H1 (cell line): ENCODE results near the gene TFF2. TPM values are rescaled to one million over a fixed set of nuclear protein-coding genes. Genes with fewer than 3 reads are reported as not detected.

Experiments used
- CTCF ChIA-PET: fragments of 300-600 bp; sonication (Branson Sonifier 250); formaldehyde crosslinking; loops from one replicate; lab custom pipeline; 2021; ENCODE audit not compliant: partially characterized antibody; lab: Charles Lee
- POLR2A ChIA-PET: fragments of 300-600 bp; sonication (Branson Sonifier 250); formaldehyde crosslinking; loops from one replicate; lab custom pipeline; 2021; ENCODE audit warnings: inconsistent platforms; ENCODE audit not compliant: partially characterized antibody; lab: Charles Lee
- DNase-seq, 2 experiments: peaks; one replicate each; pipeline versions ENCODE4 v3.0.0 to v3.0.0-alpha.2; 2010 to 2022; ENCODE audit warnings: low spot score in 2 of 2, low read depth in 1 of 2, mixed read lengths in 1 of 2
- FAIRE-seq: peaks from 2 replicates; lab custom pipeline; 2011; peaks lifted over from hg19 to GRCh38; lab: Jason Lieb, UNC
- H2AFZ ChIP-seq: 2 replicates; pipeline ENCODE4 v1.8.1; 2012; ENCODE audit warnings: low read length, inconsistent platforms
- H2AK5ac ChIP-seq: 2 replicates; pipeline ENCODE4 v1.6.1; 2013; ENCODE audit warnings: low read depth, low read length
- H2BK120ac ChIP-seq: replicated peaks from 2 replicates; pipeline ENCODE3; 2013; ENCODE audit warnings: low read depth, low read length, inconsistent platforms
- H2BK12ac ChIP-seq: 2 replicates; pipeline ENCODE4 v1.6.1; 2013; ENCODE audit warnings: low read depth, low read length
- H2BK15ac ChIP-seq: 2 replicates; pipeline ENCODE4 v1.6.1; 2013; ENCODE audit warnings: low read length
- H2BK20ac ChIP-seq: 2 replicates; pipeline ENCODE4 v1.6.1; 2013; ENCODE audit warnings: low read length
- H2BK5ac ChIP-seq: 2 replicates; pipeline ENCODE4 v1.6.1; 2013; ENCODE audit warnings: low read depth, low read length
- H3K14ac ChIP-seq: 2 replicates; pipeline ENCODE4 v1.6.1; 2013; ENCODE audit warnings: inconsistent platforms; ENCODE audit not compliant: insufficient read length
- H3K18ac ChIP-seq: 2 replicates; pipeline ENCODE4 v1.6.1; 2013; ENCODE audit warnings: low read length; ENCODE audit errors: extremely low read depth
- H3K23ac ChIP-seq: 2 replicates; pipeline ENCODE4 v1.6.1; 2013; ENCODE audit warnings: inconsistent platforms; ENCODE audit not compliant: insufficient read length
- H3K23me2 ChIP-seq: 2 replicates; pipeline ENCODE4 v1.6.1; 2013; ENCODE audit warnings: low read depth, low read length
- H3K27ac ChIP-seq: 2 replicates; pipeline ENCODE4 v1.6.1; 2011; ENCODE audit warnings: low read depth, low read length, inconsistent platforms
- H3K27me3 ChIP-seq, 4 experiments: replicated peaks in 1 of 4; 1 replicate in 1 of 4; 2 replicates in 3 of 4; pipeline versions ENCODE4 v1.6.1 to v1.8.1; 2011 to 2013; ENCODE audit warnings: low read length in 3 of 4, mild to moderate bottlenecking in 3 of 4, inconsistent platforms in 2 of 4, mixed read lengths in 2 of 4, moderate library complexity in 1 of 4; ENCODE audit not compliant: control insufficient read depth in 3 of 4, insufficient read depth in 3 of 4; ENCODE audit errors: extremely low read depth in 1 of 4
- H3K36me3 ChIP-seq, 4 experiments: 2 replicates each; pipeline versions ENCODE4 v1.6.1 to v1.8.1; 2011 to 2013; ENCODE audit warnings: mild to moderate bottlenecking in 4 of 4, low read length in 3 of 4, moderate library complexity in 2 of 4, control low read depth in 1 of 4, inconsistent platforms in 1 of 4; ENCODE audit not compliant: insufficient read depth in 4 of 4, control insufficient read depth in 2 of 4
- H3K4ac ChIP-seq: replicated peaks from 2 replicates; pipeline ENCODE3; 2013; ENCODE audit warnings: low read length, low read depth, mixed read lengths, inconsistent platforms; ENCODE audit not compliant: insufficient read length
- H3K4me1 ChIP-seq, 4 experiments: replicated peaks in 1 of 4; 1 replicate in 1 of 4; 2 replicates in 3 of 4; pipeline versions ENCODE4 v1.6.1 to v1.8.1; 2011 to 2013; ENCODE audit warnings: low read length in 3 of 4, inconsistent platforms in 2 of 4, mixed read lengths in 1 of 4; ENCODE audit not compliant: insufficient read depth in 4 of 4, control insufficient read depth in 3 of 4
- H3K4me2 ChIP-seq, 2 experiments: 2 replicates each; pipeline versions ENCODE4 v1.6.1 to v1.8.1; 2011 to 2013; ENCODE audit warnings: low read depth in 2 of 2, low read length in 2 of 2, control low read depth in 1 of 2, inconsistent platforms in 1 of 2, mild to moderate bottlenecking in 1 of 2; ENCODE audit not compliant: insufficient read depth in 1 of 2
- H3K4me3 ChIP-seq, 4 experiments: fragments of 200-600, 300-600 bp in 1 of 4; sonication (generic), shearing (Covaris generic), sonication (Bioruptor Twin) in 1 of 4; 2 replicates each; pipeline versions ENCODE4 v1.5.1 to v1.8.1; 2011 to 2016; ENCODE audit warnings: low read length in 4 of 4, low read depth in 3 of 4, control low read depth in 2 of 4, inconsistent platforms in 2 of 4, mild to moderate bottlenecking in 2 of 4, mixed read lengths in 1 of 4, moderate library complexity in 1 of 4; ENCODE audit not compliant: insufficient read depth in 2 of 4; ENCODE audit errors: extremely low read depth in 1 of 4
- H3K56ac ChIP-seq: replicated peaks from 2 replicates; pipeline ENCODE3; 2013; ENCODE audit warnings: low read depth, mild to moderate bottlenecking, mixed read lengths, low read length, inconsistent platforms; ENCODE audit not compliant: insufficient read length
- H3K79me1 ChIP-seq: 2 replicates; pipeline ENCODE4 v1.6.1; 2013; ENCODE audit warnings: low read depth, low read length, control low read depth
- H3K79me2 ChIP-seq, 2 experiments: 2 replicates each; pipeline versions ENCODE4 v1.6.1 to v1.8.1; 2012 to 2013; ENCODE audit warnings: low read length in 2 of 2, mild to moderate bottlenecking in 2 of 2, inconsistent platforms in 1 of 2; ENCODE audit not compliant: insufficient read depth in 2 of 2, control insufficient read depth in 1 of 2
- H3K9ac ChIP-seq, 4 experiments: replicated peaks in 1 of 4; 1 replicate in 1 of 4; 2 replicates in 3 of 4; pipeline versions ENCODE4 v1.6.1 to v1.8.1; 2011 to 2013; ENCODE audit warnings: low read depth in 3 of 4, low read length in 3 of 4, control low read depth in 2 of 4, mild to moderate bottlenecking in 2 of 4, moderate library complexity in 2 of 4, inconsistent platforms in 1 of 4; ENCODE audit errors: extremely low read depth in 1 of 4
- H3K9me3 ChIP-seq, 2 experiments: 2 replicates each; pipeline versions ENCODE4 v1.6.1 to v1.8.1; 2012 to 2013; ENCODE audit warnings: mild to moderate bottlenecking in 2 of 2, moderate library complexity in 2 of 2, control low read depth in 1 of 2, inconsistent platforms in 1 of 2, low read depth in 1 of 2, low read length in 1 of 2, mixed read lengths in 1 of 2; ENCODE audit not compliant: insufficient read depth in 2 of 2
- H4K20me1 ChIP-seq, 2 experiments: replicated peaks in 1 of 2; 2 replicates each; pipeline versions ENCODE3 to v1.8.1; 2011 to 2013; ENCODE audit warnings: inconsistent platforms in 2 of 2, low read length in 2 of 2, mild to moderate bottlenecking in 1 of 2; ENCODE audit not compliant: insufficient read depth in 2 of 2, control insufficient read depth in 1 of 2
- H4K5ac ChIP-seq: 2 replicates; pipeline ENCODE4 v1.6.1; 2013; ENCODE audit warnings: low read length, low read depth, mixed read lengths, inconsistent platforms; ENCODE audit not compliant: insufficient read length
- H4K8ac ChIP-seq: 2 replicates; pipeline ENCODE4 v1.8.0; 2013; ENCODE audit warnings: mild to moderate bottlenecking, moderate library complexity, low read length, inconsistent platforms; ENCODE audit not compliant: insufficient read depth; ENCODE audit errors: extremely low read depth
- H4K91ac ChIP-seq: replicated peaks from 2 replicates; pipeline ENCODE3; 2013; ENCODE audit warnings: low read length, mixed read lengths, inconsistent platforms; ENCODE audit not compliant: insufficient read length
- CTCF ChIP-seq, 3 experiments: IDR thresholded peaks; 1 replicate in 2 of 3; 2 replicates in 1 of 3; pipeline versions ENCODE4 v1.5.1 to v1.6.1; 2011; ENCODE audit warnings: low read length in 3 of 3, mild to moderate bottlenecking in 3 of 3, inconsistent platforms in 2 of 3, low read depth in 1 of 3, moderate library complexity in 1 of 3; ENCODE audit not compliant: insufficient read depth in 1 of 3; ENCODE audit errors: control extremely low read depth in 1 of 3
- GTF2F1 ChIP-seq: IDR thresholded peaks from 2 replicates; pipeline ENCODE4 v1.6.1; 2012; ENCODE audit warnings: low read depth, low read length, improper control_type of control experiment, borderline replicate concordance
- JUN ChIP-seq: IDR thresholded peaks from 2 replicates; pipeline ENCODE4 v1.6.1; 2011; ENCODE audit warnings: low read depth, mild to moderate bottlenecking, improper control_type of control experiment, low read length
- MAX ChIP-seq: IDR thresholded peaks from 2 replicates; pipeline ENCODE4 v1.6.1; 2012; ENCODE audit warnings: inconsistent platforms
- RAD21 ChIP-seq, 2 experiments: IDR thresholded peaks in 1 of 2; conservative IDR thresholded peaks in 1 of 2; 2 replicates each; pipeline ENCODE4 v1.6.1; 2011; ENCODE audit warnings: low read depth in 2 of 2, low read length in 2 of 2, improper control_type of control experiment in 1 of 2, inconsistent platforms in 1 of 2, mild to moderate bottlenecking in 1 of 2, moderate library complexity in 1 of 2
- SAP30 ChIP-seq: fragments of 300-600 bp; sonication (generic); IDR thresholded peaks from 2 replicates; pipeline ENCODE4 v1.7.1; 2012; ENCODE audit warnings: low read length, moderate library complexity, mild to moderate bottlenecking, inconsistent platforms; ENCODE audit not compliant: insufficient read depth, insufficient replicate concordance
- WGBS, 2 experiments: shearing (Covaris generic) in 1 of 2; methylation state at CpG; one replicate each; pipeline versions ENCODE4 v1.1.6 to v1.1.7; 2013 to 2015; ENCODE audit warnings: low lambda C conversion rate in 2 of 2, mixed read lengths in 2 of 2, inconsistent platforms in 1 of 2, low coverage in 1 of 2, missing lambda C conversion rate in 1 of 2; ENCODE audit not compliant: insufficient replicate concordance in 2 of 2, insufficient coverage in 1 of 2, insufficient read length in 1 of 2; ENCODE audit errors: extremely low coverage in 1 of 2, missing lambda C conversion rate in 1 of 2; 5-methylcytosine and 5-hydroxymethylcytosine counted together
- polyA plus RNA-seq, 7 experiments: library from polyadenylated mRNA; depleted of rRNA in 3 of 7; stranded (reverse) in 5 of 7; unstranded in 2 of 7; fragments of >200 nt in 5 of 7; fragments of 200-250 nt in 2 of 7; gene quantifications; 1 replicate in 5 of 7; 2 replicates in 1 of 7; 4 replicates in 1 of 7; pipeline versions ENCODE4 v1.2.1 to v1.2.3, GENCODE V29; 2011 to 2013; ENCODE audit warnings: missing spikeins in 2 of 7, mixed read lengths in 2 of 7
- total RNA-seq: library from RNA; stranded (reverse); fragmentation: NEBNext Ultra II Directional; extraction: Animal tissue kit (Norgen Biotek cat#: 25700); gene quantifications from 2 replicates; pipeline ENCODE4 v1.2.1, GENCODE V29; 2021

Gene TFF2
- total and polyA plus RNA-seq, 2 of the 8 experiments (the other 6 are each of a cell fraction or from before 2014, with no cell fraction given): not detected

- FAIRE-seq (no peak), DNase-seq (no peak)
- no peak overlapping the region for H2BK120ac ChIP-seq
- H3K79me1 ChIP-seq: no peaks in the 10 kb centered on the region
- WGBS, 2 experiments: 95% methylated on average over 16 of the region's 17 CpGs; no CpG with 5 or more reads in 1 of the 2 experiments
- CTCF ChIA-PET: interaction anchor here (1.2 to 14.3 kb wide), 4 partner anchors 10 to 61 kb away, joined by 3 to 137 read pairs (median 18); no protein-coding TSS in a partner anchor
- peak overlapping the region; percentile 80; the same call in 1 of the 2 replicates for H2BK12ac ChIP-seq
- no peaks in the 10 kb centered on the region for H3K9me3 ChIP-seq
- H3K4ac ChIP-seq: no peak overlapping the region
- H2BK20ac ChIP-seq: peak overlapping the region; percentile 86; the same call in 1 of the 2 replicates
- H3K79me2 ChIP-seq: no peaks in the 10 kb centered on the region
- no peaks in the 10 kb centered on the region for H3K27me3 ChIP-seq
- no peak overlapping the region for H3K56ac ChIP-seq
- peak overlapping the region; percentile 39 for H4K91ac ChIP-seq
- H3K14ac ChIP-seq: no peak overlapping the region
- no peak overlapping the region for H3K9ac ChIP-seq
- peak overlapping the region; percentile 66; the same call in 1 of the 2 replicates for H2BK5ac ChIP-seq
- H3K18ac ChIP-seq: peak overlapping the region; percentile 48; the same call in 1 of the 2 replicates
- H3K23ac ChIP-seq: no peak overlapping the region
- no peak overlapping the region for H2AFZ ChIP-seq
- H3K36me3 ChIP-seq: no peaks in the 10 kb centered on the region
- 0 out of 2 replicates have a peak overlapping the region, but pooled peaks have one; percentile 61 for H2BK15ac ChIP-seq
- POLR2A ChIA-PET: no interaction called here
- no peak overlapping the region for H3K27ac ChIP-seq
- H3K23me2 ChIP-seq: no peaks in the 10 kb centered on the region
- H4K8ac ChIP-seq: no peak overlapping the region; the same call in 1 of the 2 replicates
- H4K20me1 ChIP-seq: no peaks in the 10 kb centered on the region
- H3K4me2 ChIP-seq: no peak overlapping the region
- no peak overlapping the region for H3K4me3 ChIP-seq
- no peak overlapping the region for H4K5ac ChIP-seq
- H2AK5ac ChIP-seq: no peak overlapping the region
- H3K4me1 ChIP-seq: peaks cover 4 to 19% (median 11%) of the 10 kb centered on the region in 4 experiments
- TF ChIP-seq SAP30 (no peak), CTCF (IDR thresholded peaks at IDR 0.05; ENCODE audit: control extremely low read depth in 1 of 3, insufficient read depth in 1 of 3, low read depth in 1 of 3, low read length in 3 of 3) (peak in 2 of 3 experiments; percentile 15 to 37; a peak in 2 of 4 replicates), MAX (no peak), GTF2F1 (no peak), RAD21 (IDR thresholded peaks at IDR 0.05 in 1 of 2, conservative IDR thresholded peaks at IDR 0.05 in 1 of 2; ENCODE audit: low read depth in 2 of 2, low read length in 2 of 2) (peak; percentile 16 to 19; a peak in 2 of 4 replicates), JUN (no peak)
Observed at GRCh38 chr21:42319851-42320572, 30.8 kb downstream of the TFF2 start.
